ENCODE measurements around the gene SHOX.
"Not testable (repeated sequence)": the region's sequence is repeated elsewhere in the genome, so short reads cannot be mapped to it uniquely, and the experiment has no call there.

SHOX gene

DNA sequence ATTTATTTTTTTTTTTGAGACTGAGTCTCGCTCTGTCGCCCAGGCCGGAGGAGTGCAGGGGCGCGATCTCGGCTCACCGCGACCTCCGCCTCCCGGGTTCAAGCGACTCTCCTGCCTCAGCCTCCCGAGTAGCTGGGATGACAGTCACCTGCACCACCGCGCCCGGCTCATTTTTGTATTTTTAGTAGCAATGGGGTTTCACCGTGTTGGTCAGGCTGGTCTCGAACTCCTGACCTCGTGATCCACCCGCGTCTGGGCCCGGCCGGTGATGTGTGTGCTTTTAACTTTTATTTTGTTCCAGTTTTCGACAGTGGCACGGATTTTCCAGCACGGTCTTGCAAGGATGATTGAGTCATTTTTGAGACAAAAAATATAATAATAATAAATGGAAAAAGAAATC, 21.3 kb downstream of the SHOX start:
- H3K4me3 ChIP-seq (ENCODE audit: extremely low read depth, insufficient read depth, low read length, poor library complexity, severe bottlenecking); H3K36me3 ChIP-seq (ENCODE audit: control insufficient read depth, insufficient read depth, low read length); H3K27ac ChIP-seq (ENCODE audit: low read depth, low read length, severe bottlenecking); H3K9me3 ChIP-seq (ENCODE audit: control insufficient read depth, low read length); H3K4me1 ChIP-seq (ENCODE audit: control insufficient read depth, insufficient read depth, low read length, poor library complexity, severe bottlenecking): not testable (repeated sequence)
- 90 to 91% methylated on average over 14 to 17 of the region's 25 CpGs for WGBS, 2 experiments (ENCODE audit: insufficient coverage in 2 of 2)

DNA sequence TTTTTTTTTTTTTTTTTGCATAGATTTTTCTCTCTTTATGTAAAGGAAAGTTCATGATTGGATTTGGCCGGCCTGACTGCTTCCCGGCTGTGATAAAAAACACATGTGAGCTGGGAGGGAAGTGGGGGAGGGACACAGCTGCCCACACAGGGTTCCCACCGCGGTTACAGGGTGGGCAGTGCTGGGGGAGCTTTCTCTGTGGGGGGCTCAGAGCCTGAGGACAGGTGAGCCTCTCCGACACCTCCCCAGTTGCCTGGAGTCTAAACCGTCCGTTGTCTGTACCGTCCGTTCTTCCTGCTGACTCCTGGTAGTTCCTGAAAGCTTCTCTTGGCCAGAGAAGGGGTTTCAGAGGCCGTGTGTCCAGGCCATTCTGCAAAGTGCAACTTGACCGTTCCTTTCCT, 21.8 kb downstream of the SHOX start:
- 79 to 80% methylated on average over 10 of the region's 11 CpGs for WGBS, 2 experiments (ENCODE audit: insufficient coverage in 2 of 2)
- Histone ChIP-seq H3K36me3 (ENCODE audit: control insufficient read depth, insufficient read depth, low read length) (no peaks in the 10 kb centered on the region), H3K27ac (ENCODE audit: low read depth, low read length, severe bottlenecking) (no peak overlapping the region), H3K9me3 (ENCODE audit: control insufficient read depth, low read length) (no peaks in the 10 kb centered on the region), H3K4me1 (ENCODE audit: control insufficient read depth, insufficient read depth, low read length, poor library complexity, severe bottlenecking) (no peaks in the 10 kb centered on the region), H3K4me3 (ENCODE audit: extremely low read depth, insufficient read depth, low read length, poor library complexity, severe bottlenecking) (no peak overlapping the region)

DNA sequence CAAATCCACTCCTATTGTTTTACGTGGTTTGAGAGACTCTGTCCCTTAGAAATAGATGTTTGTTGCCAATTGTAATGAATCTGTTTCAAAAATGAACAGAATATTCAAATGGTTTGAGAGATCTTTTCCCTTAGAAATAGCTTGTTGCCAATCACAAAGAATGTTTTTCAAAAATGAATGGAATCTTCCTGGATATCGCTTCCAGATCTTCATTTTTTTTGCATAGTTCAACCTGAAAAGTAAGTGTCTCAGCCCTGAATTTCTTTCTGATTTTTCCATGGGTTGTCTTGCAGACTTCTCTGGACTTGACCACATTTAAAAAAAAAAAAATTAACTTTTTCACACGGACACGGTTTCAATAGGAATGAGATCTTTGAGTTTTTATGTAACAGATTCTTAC, 22.7 kb downstream of the SHOX start:
- H3K9me3 ChIP-seq (ENCODE audit: control insufficient read depth, low read length) = no peaks in the 10 kb centered on the region
- no peaks in the 10 kb centered on the region for H3K4me1 ChIP-seq (ENCODE audit: control insufficient read depth, insufficient read depth, low read length, poor library complexity, severe bottlenecking)
- 69 to 85% methylated on average over 1 to 2 of the region's 4 CpGs for WGBS, 2 experiments (ENCODE audit: insufficient coverage in 2 of 2)
- H3K36me3 ChIP-seq (ENCODE audit: control insufficient read depth, insufficient read depth, low read length) = no peaks in the 10 kb centered on the region
- no peak overlapping the region for H3K27ac ChIP-seq (ENCODE audit: low read depth, low read length, severe bottlenecking)
- no peak overlapping the region for H3K4me3 ChIP-seq (ENCODE audit: extremely low read depth, insufficient read depth, low read length, poor library complexity, severe bottlenecking)

DNA sequence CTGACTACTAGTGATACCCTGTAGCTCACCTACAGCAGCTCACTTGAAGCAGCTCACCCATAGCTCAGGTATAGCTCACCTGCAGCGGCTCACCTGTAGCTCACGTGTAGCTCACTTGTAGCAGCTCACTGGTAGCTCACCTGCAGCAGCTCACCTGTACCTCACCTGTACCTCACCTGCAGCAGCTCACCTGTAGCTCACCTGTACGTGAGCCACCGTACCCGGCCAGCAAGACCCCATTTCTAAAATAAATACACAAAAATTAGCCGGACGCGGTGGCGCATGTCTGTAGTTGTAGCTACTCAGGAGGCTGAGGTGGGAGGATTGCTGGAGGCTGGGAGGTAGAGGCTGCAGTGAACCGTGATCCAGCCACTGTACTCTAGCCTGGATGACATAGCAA, 30.6 kb downstream of the SHOX start:
- H3K36me3 ChIP-seq (ENCODE audit: control insufficient read depth, insufficient read depth, low read length) = no peaks in the 10 kb centered on the region
- WGBS, 2 experiments (ENCODE audit: insufficient coverage in 2 of 2) = 76 to 96% methylated on average over 2 to 5 of the region's 10 CpGs
- H3K4me1 ChIP-seq (ENCODE audit: control insufficient read depth, insufficient read depth, low read length, poor library complexity, severe bottlenecking) = no peaks in the 10 kb centered on the region
- H3K4me3 ChIP-seq (ENCODE audit: extremely low read depth, insufficient read depth, low read length, poor library complexity, severe bottlenecking) = no peak overlapping the region
- no peaks in the 10 kb centered on the region for H3K9me3 ChIP-seq (ENCODE audit: control insufficient read depth, low read length)
- H3K27ac ChIP-seq (ENCODE audit: low read depth, low read length, severe bottlenecking) = no peak overlapping the region

DNA sequence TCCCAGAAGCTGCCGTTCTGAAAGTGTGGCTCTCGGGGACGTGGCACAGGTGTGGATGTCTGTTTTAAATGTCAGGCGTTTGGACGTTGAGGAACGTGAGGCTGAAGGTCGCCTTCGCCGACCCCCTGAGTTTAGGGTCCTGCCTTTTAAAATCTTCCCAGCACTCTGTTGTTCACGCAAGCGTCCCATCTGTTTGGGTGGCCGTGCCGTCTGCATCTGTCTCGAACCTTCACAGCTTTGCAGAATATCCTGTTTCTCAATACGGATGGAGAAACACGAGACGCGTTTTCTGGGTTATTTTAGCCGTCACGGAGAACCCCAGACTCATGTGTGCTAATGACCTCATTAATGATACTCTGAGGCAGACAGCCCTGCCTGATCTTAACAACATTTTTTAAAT, 31.5 kb downstream of the SHOX start:
- Histone ChIP-seq H3K36me3 (ENCODE audit: control insufficient read depth, insufficient read depth, low read length) (no peaks in the 10 kb centered on the region), H3K4me3 (ENCODE audit: extremely low read depth, insufficient read depth, low read length, poor library complexity, severe bottlenecking) (no peak overlapping the region), H3K9me3 (ENCODE audit: control insufficient read depth, low read length) (no peaks in the 10 kb centered on the region), H3K4me1 (ENCODE audit: control insufficient read depth, insufficient read depth, low read length, poor library complexity, severe bottlenecking) (peaks cover 6% of the 10 kb centered on the region), H3K27ac (ENCODE audit: low read depth, low read length, severe bottlenecking) (no peak overlapping the region)
- WGBS, 2 experiments (ENCODE audit: insufficient coverage in 2 of 2) = 89 to 91% methylated on average over 18 to 20 of the region's 20 CpGs

DNA sequence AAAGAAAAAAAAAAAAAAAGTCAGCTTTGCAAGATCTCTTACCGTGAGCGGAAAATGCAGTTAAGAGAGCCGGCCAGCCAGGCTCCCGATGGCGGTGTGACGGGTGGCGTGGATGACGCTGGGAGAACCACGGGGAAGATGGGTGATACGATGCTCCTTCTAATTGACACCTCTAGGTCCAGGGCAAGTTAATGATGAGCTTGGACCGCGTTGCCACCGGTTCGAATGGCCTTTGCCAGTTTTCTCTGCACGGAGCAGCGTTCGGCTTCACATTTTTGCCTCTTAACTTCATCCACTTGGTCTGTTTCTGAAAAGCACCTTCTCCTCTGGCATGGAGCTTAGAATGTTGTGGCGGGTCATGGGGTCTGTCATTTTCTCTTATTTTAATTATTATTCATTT, 33.2 kb downstream of the SHOX start:
- Histone ChIP-seq H3K9me3 (ENCODE audit: control insufficient read depth, low read length) (no peaks in the 10 kb centered on the region), H3K36me3 (ENCODE audit: control insufficient read depth, insufficient read depth, low read length) (no peaks in the 10 kb centered on the region), H3K4me1 (ENCODE audit: control insufficient read depth, insufficient read depth, low read length, poor library complexity, severe bottlenecking) (peaks cover 8% of the 10 kb centered on the region), H3K27ac (ENCODE audit: low read depth, low read length, severe bottlenecking) (no peak overlapping the region), H3K4me3 (ENCODE audit: extremely low read depth, insufficient read depth, low read length, poor library complexity, severe bottlenecking) (no peak overlapping the region)
- WGBS, 2 experiments (ENCODE audit: insufficient coverage in 2 of 2) = 89 to 90% methylated on average over 16 to 17 of the region's 18 CpGs

DNA sequence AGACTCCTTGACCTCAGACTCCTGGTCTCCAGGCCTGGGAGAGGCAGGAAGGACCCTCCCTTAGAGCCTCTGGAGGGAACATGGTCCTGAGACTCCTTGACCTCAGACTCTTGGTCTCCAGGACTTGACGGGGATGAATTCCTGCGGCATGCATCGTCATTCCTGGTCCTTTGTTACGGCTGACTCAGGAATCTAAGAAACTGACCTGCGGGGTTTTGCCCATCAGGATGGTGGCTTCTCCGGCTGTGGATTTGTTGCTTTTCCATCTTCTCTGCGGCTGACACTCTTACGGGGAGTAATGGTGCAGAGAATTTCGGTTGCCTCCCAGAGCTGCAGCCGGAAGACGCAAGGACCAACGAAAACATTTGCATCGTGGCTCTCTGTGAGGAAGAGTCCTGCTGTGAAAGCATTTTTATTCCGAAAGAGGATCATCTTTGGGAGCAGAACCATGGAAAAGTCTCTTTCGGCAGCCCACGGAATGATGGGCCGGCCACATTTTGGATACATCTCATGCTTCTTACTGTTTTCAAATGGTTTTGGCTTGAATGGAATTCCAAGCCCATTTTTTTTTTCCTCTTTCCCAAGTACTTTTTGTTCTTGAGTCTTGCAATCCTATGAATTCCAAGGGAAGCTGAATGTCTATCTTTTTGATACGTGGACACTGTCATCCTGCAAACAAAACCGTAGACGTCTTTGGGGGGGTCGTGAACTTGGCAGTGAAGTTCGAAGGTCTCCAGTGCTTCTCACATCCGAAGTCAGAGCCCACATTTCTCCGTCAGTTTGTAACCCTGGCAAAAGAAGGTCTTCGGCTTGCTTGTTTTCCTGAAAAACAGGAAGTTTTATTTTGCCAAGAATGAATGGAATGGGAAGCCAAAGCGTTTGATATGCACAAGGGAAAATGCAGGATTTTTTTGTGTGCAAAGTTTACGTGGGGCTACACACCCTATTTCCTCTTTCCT, 36.5 kb downstream of the SHOX start:
- Histone ChIP-seq H3K36me3 (ENCODE audit: control insufficient read depth, insufficient read depth, low read length) (no peaks in the 10 kb centered on the region), H3K4me3 (ENCODE audit: extremely low read depth, insufficient read depth, low read length, poor library complexity, severe bottlenecking) (no peak overlapping the region), H3K27ac (ENCODE audit: low read depth, low read length, severe bottlenecking) (no peak overlapping the region), H3K9me3 (ENCODE audit: control insufficient read depth, low read length) (no peaks in the 10 kb centered on the region), H3K4me1 (ENCODE audit: control insufficient read depth, insufficient read depth, low read length, poor library complexity, severe bottlenecking) (peaks cover 8% of the 10 kb centered on the region)
- 45 to 51% methylated on average over 25 to 26 of the region's 27 CpGs for WGBS, 2 experiments (ENCODE audit: insufficient coverage in 2 of 2)

DNA sequence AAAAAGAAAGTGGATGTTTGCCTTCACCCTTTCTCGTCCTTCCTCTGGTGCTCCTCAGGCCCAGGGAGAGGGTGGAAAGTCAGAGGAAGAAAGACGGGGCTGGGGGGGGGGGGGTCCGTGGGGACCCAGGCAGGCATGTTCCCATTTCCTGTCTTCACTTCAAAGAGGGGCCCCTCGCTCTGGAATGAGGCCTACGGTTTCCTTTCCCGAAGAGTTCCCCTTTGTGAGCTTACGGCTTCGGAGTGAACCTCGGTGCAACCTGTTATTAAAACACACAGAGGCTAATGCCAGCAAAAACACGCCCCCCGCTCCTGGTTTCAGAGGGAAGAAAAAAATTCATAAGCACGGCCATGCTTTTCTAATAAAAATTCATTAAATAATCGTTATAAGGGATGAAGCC, 40.1 kb downstream of the SHOX start:
- H3K9me3 ChIP-seq (ENCODE audit: control insufficient read depth, low read length) = no peaks in the 10 kb centered on the region
- WGBS, 2 experiments (ENCODE audit: insufficient coverage in 2 of 2) = 22 to 37% methylated on average over 3 to 9 of the region's 13 CpGs
- H3K4me1 ChIP-seq (ENCODE audit: control insufficient read depth, insufficient read depth, low read length, poor library complexity, severe bottlenecking) = peaks cover 8% of the 10 kb centered on the region
- H3K27ac ChIP-seq (ENCODE audit: low read depth, low read length, severe bottlenecking) = no peak overlapping the region
- no peak overlapping the region for H3K4me3 ChIP-seq (ENCODE audit: extremely low read depth, insufficient read depth, low read length, poor library complexity, severe bottlenecking)
- H3K36me3 ChIP-seq (ENCODE audit: control insufficient read depth, insufficient read depth, low read length) = no peaks in the 10 kb centered on the region

DNA sequence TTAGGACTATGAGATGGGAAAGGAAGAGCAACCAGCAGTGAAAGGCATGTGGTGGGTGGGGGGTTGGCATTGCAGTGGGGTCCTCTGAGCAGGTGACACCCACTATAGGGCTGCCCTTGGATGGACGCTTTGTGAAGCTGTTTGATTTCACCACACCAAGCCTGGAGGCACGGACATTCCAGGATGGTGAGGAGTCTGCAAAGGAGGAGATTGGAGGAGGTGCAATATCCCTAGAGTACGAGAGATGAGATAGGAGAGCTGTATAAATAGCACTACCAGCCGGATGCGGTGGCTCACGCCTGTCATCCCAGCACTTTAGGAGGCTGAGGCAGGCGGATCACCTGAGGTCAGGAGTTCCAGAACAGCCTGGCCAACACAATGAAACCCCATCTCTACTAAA, 42.3 kb downstream of the SHOX start:
- no peaks in the 10 kb centered on the region for H3K4me1 ChIP-seq (ENCODE audit: control insufficient read depth, insufficient read depth, low read length, poor library complexity, severe bottlenecking)
- WGBS, 2 experiments (ENCODE audit: insufficient coverage in 2 of 2) = 84 to 90% methylated on average over 6 to 7 of the region's 7 CpGs
- no peaks in the 10 kb centered on the region for H3K36me3 ChIP-seq (ENCODE audit: control insufficient read depth, insufficient read depth, low read length)
- no peak overlapping the region for H3K27ac ChIP-seq (ENCODE audit: low read depth, low read length, severe bottlenecking)
- no peak overlapping the region for H3K4me3 ChIP-seq (ENCODE audit: extremely low read depth, insufficient read depth, low read length, poor library complexity, severe bottlenecking)
- H3K9me3 ChIP-seq (ENCODE audit: control insufficient read depth, low read length) = no peaks in the 10 kb centered on the region

DNA sequence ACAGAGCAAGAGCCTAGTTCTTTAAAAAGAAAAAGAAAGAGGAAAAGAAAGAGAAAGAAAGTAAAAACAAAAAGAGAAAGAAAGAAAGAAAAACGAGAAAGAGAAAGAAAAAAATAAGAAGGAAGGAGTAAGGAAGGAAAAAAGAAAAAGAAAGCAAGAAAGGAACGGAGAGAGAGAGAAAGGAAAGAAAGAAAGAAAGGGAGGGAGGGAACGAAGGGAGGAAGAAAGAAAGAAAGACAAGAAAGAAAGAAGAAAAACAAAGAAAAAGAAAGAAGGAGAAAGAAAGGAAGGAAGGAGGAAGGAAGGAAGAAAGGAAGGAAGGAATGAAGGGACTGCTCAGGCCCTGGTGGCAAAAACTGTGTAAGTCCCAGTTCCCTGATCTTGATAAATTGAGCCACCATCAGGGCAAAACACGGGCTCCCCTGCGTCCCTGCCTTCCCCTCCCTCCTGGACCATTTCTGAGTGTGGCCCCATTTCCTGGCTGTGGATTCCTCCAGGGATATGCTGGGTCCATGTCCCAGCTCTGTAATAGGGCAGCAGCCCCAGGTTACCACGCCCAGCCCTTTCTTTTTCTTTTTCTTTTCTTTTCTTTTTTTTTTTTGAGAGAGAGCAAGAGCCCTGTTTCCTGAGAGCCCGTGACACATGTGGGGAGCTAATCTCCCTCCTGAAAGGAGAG, 44.8 kb downstream of the SHOX start:
- Histone ChIP-seq H3K27ac (ENCODE audit: low read depth, low read length, severe bottlenecking) (no peak overlapping the region), H3K9me3 (ENCODE audit: control insufficient read depth, low read length) (no peaks in the 10 kb centered on the region), H3K4me3 (ENCODE audit: extremely low read depth, insufficient read depth, low read length, poor library complexity, severe bottlenecking) (no peak overlapping the region), H3K4me1 (ENCODE audit: control insufficient read depth, insufficient read depth, low read length, poor library complexity, severe bottlenecking) (no peaks in the 10 kb centered on the region), H3K36me3 (ENCODE audit: control insufficient read depth, insufficient read depth, low read length) (no peaks in the 10 kb centered on the region)
- WGBS, 2 experiments (ENCODE audit: insufficient coverage in 2 of 2) = 46 to 50% methylated on average over 6 of the region's 7 CpGs

DNA sequence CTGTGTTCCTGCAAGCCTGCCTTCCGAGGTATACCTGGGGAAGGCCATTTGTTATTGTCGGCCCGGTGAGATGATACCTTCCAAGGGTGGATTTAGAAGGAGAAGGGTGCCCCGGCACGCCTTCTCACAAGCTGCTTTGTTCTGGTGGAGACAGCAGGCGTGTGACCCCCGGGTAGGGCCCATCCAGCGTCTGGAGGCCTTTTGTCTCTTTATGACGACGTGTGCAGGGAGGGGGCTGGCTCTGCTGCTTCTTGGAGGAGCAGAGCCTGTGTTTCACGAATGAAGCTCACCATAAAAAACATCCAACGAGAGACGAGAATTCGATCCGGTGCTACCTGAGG, 45.3 kb downstream of the SHOX start:
- 76 to 77% methylated on average over 14 to 15 of the region's 15 CpGs for WGBS, 2 experiments (ENCODE audit: insufficient coverage in 2 of 2)
- Histone ChIP-seq H3K36me3 (ENCODE audit: control insufficient read depth, insufficient read depth, low read length) (no peaks in the 10 kb centered on the region), H3K27ac (ENCODE audit: low read depth, low read length, severe bottlenecking) (no peak overlapping the region), H3K9me3 (ENCODE audit: control insufficient read depth, low read length) (no peaks in the 10 kb centered on the region), H3K4me1 (ENCODE audit: control insufficient read depth, insufficient read depth, low read length, poor library complexity, severe bottlenecking) (no peaks in the 10 kb centered on the region), H3K4me3 (ENCODE audit: extremely low read depth, insufficient read depth, low read length, poor library complexity, severe bottlenecking) (no peak overlapping the region)
